ENCODE measurements around the gene COMMD8.

- TF ChIP-seq EP300 (IDR thresholded peaks at IDR 0.05) (no peak), POLR2AphosphoS5 (IDR thresholded peaks at IDR 0.05) (no peak)
Measured at GRCh38 chr4:47483745-47484144, 20.2 kb upstream of the COMMD8 start.
